Vagina (tissue), 2 donors: ENCODE results near the gene MAMDC2. TPM values are rescaled to one million over a fixed set of nuclear protein-coding genes. Genes with fewer than 3 reads are reported as not detected.

Experiments
- DNase-seq, 2 donors: peaks; one replicate each; pipeline ENCODE4 v3.0.0-alpha.2; 2017; ENCODE audit errors: extremely low spot score in 2 of 2
- H3K27ac ChIP-seq: fragments of 200-600 bp; sonication (generic); one replicate; pipeline ENCODE4 v1.5.1; 2019
- H3K27me3 ChIP-seq: fragments of 200-600 bp; sonication (generic); one replicate; pipeline ENCODE4 v1.5.1; 2019
- H3K36me3 ChIP-seq, 2 donors: fragments of 200-600 bp; sonication (generic); one replicate each; pipeline ENCODE4 v1.5.1; 2017 to 2019
- H3K4me1 ChIP-seq: fragments of 200-600 bp; sonication (generic); one replicate; pipeline ENCODE4 v1.5.1; 2019
- H3K4me3 ChIP-seq, 2 donors: fragments of 200-600 bp; sonication (generic); 1 replicate in 1 of 2; 2 replicates in 1 of 2; pipeline ENCODE4 v1.5.1; 2016 to 2019
- H3K9me3 ChIP-seq: fragments of 200-600 bp; sonication (generic); one replicate; pipeline ENCODE4 v1.5.1; 2019
- POLR2A ChIP-seq, 2 donors: fragments of 450-650 bp; IDR thresholded peaks; one replicate each; pipeline ENCODE4 v1.6.1; 2017; ENCODE audit warnings: antibody characterized with exemption in 2 of 2, mild to moderate bottlenecking in 2 of 2, moderate library complexity in 2 of 2
- POLR2AphosphoS5 ChIP-seq, 2 donors: sonication (generic); formaldehyde crosslinking; IDR thresholded peaks; one replicate each; pipeline ENCODE4 v1.9.0; 2017; ENCODE audit warnings: antibody characterized with exemption in 2 of 2, mild to moderate bottlenecking in 2 of 2, low read depth in 1 of 2; ENCODE audit not compliant: insufficient read depth in 1 of 2
- intact Hi-C: fragments of 100-400 bp; cut with DNase I; formaldehyde crosslinking; loops from one replicate; pipeline ENCODE4 v1.15.1; 2023
- small RNA-seq: library from RNA; depleted of rRNA; stranded (forward); fragments of <200 nt; gene quantifications from one replicate; pipeline ENCODE3, GENCODE V24; 2016
- total RNA-seq: library from RNA; depleted of rRNA; stranded (reverse); fragments of >200 nt; gene quantifications from one replicate; pipeline ENCODE4 v1.2.3, GENCODE V29; 2016
- TF ChIP-seq, protein P1 (sequence below), 3 experiments: fragments of 450-650 bp in 2 of 3; fragments of 200-600 bp in 1 of 3; sonication (generic) in 1 of 3; IDR thresholded peaks; one replicate each; pipeline ENCODE4 v1.5.1; 2017 to 2019; ENCODE audit warnings: antibody characterized with exemption in 3 of 3, mild to moderate bottlenecking in 2 of 3, moderate library complexity in 2 of 3

MAMDC2 gene
- total RNA-seq, 1 donor from 2014 or later: 38.5 TPM

GRCh38 chr9:70261131-70261870, 217.7 kb downstream of the MAMDC2 start:
- no peaks in the 10 kb centered on the region for H3K27me3 ChIP-seq
- intact Hi-C loops: no loop called here
- H3K9me3 ChIP-seq: no peaks in the 10 kb centered on the region
- H3K36me3 ChIP-seq: peaks cover 0 to 18% of the 10 kb centered on the region in 2 donors
- TF ChIP-seq POLR2AphosphoS5 (IDR thresholded peaks at IDR 0.05; ENCODE audit: insufficient read depth in 1 of 2, low read depth in 1 of 2) (peak in 1 of 2 donors; percentile 27), POLR2A (IDR thresholded peaks at IDR 0.05) (no peak)
- DNase-seq: no peak
- H3K4me1 ChIP-seq: peaks cover 65% of the 10 kb centered on the region
- no peak overlapping the region for H3K4me3 ChIP-seq
- H3K27ac ChIP-seq: no peak overlapping the region

DNA sequence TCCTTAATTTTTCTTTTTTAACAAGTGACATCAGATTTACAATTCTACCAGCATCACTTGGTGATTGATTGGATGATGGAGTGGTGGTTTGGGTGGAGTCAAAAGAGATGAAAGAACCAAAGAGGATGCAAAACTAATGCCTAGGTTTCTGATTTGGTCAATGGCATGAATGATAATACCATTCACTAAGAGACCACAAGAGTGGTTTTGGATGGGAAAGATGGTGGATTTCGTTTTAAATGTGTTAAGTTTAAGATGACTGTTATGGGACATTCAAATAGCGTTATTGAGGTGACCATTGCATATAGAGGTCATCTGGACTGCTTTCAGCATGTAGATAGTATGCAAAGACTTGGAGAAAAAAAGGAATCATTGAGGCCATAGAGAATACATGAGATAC, 218.7 kb downstream of the MAMDC2 start:
- Histone ChIP-seq H3K27me3 (no peaks in the 10 kb centered on the region), H3K9me3 (no peaks in the 10 kb centered on the region), H3K36me3 (peaks cover 0 to 26% of the 10 kb centered on the region in 2 donors), H3K27ac (no peak overlapping the region), H3K4me3 (no peak overlapping the region), H3K4me1 (peaks cover 55% of the 10 kb centered on the region)
- no peak for DNase-seq
- intact Hi-C loops: no loop called here
- TF ChIP-seq POLR2A (IDR thresholded peaks at IDR 0.05): no peak
- no peak for TF ChIP-seq POLR2AphosphoS5 (IDR thresholded peaks at IDR 0.05; ENCODE audit: insufficient read depth in 1 of 2, low read depth in 1 of 2)
- TF ChIP-seq, protein P1, sequence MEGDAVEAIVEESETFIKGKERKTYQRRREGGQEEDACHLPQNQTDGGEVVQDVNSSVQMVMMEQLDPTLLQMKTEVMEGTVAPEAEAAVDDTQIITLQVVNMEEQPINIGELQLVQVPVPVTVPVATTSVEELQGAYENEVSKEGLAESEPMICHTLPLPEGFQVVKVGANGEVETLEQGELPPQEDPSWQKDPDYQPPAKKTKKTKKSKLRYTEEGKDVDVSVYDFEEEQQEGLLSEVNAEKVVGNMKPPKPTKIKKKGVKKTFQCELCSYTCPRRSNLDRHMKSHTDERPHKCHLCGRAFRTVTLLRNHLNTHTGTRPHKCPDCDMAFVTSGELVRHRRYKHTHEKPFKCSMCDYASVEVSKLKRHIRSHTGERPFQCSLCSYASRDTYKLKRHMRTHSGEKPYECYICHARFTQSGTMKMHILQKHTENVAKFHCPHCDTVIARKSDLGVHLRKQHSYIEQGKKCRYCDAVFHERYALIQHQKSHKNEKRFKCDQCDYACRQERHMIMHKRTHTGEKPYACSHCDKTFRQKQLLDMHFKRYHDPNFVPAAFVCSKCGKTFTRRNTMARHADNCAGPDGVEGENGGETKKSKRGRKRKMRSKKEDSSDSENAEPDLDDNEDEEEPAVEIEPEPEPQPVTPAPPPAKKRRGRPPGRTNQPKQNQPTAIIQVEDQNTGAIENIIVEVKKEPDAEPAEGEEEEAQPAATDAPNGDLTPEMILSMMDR (IDR thresholded peaks at IDR 0.05): no peak

DNA sequence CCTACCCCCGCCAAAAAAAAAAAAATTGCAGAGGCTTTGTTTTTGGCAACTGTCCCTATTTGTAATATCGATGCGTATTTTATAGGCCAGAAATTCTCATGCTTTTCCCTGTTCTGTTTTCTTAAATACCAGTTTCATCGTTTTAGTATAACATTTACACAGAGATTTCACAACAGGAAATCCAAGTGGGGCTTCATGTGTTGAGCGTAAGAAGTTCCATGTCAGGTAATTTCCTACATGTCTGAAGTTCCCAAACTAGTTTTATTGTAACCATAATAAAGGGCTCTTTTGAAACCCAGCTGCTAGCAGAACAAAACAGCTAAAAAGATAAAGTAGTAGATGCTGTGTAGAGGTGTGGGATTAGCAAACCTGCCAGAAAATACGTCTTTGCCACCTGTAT, 219.3 kb downstream of the MAMDC2 start:
- Histone ChIP-seq H3K27me3 (no peaks in the 10 kb centered on the region), H3K4me3 (peak overlapping the region in 1 of 2 donors; percentile 9), H3K9me3 (no peaks in the 10 kb centered on the region), H3K4me1 (peaks cover 49% of the 10 kb centered on the region), H3K27ac (no peak overlapping the region), H3K36me3 (peaks cover 0 to 30% of the 10 kb centered on the region in 2 donors)
- TF ChIP-seq POLR2AphosphoS5 (IDR thresholded peaks at IDR 0.05; ENCODE audit: insufficient read depth in 1 of 2, low read depth in 1 of 2) (no peak), POLR2A (IDR thresholded peaks at IDR 0.05) (no peak)
- TF ChIP-seq, protein P1 (IDR thresholded peaks at IDR 0.05): no peak
- intact Hi-C loops: no loop called here
- DNase-seq: no peak

DNA sequence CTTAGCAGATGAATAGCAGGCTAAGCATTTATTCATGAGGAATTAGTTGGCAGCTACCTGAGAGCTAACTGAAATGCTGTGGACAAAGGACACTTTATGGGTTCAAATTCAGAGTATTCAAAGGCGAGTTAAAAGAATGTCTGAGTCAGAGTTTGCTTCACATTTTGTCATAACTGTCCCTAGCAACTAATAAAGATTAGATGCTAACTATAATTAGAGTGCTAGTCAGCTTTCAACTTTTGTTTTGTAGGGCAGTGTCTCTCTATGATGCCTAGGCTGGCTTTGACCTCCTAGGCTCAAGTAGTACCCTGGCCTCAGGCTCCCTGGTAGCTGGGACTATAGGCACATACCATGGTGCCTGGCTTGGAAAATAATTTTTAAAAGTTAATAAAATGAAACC, 219.8 kb downstream of the MAMDC2 start:
- TF ChIP-seq, protein P1 (IDR thresholded peaks at IDR 0.05): no peak
- TF ChIP-seq POLR2AphosphoS5 (IDR thresholded peaks at IDR 0.05; ENCODE audit: insufficient read depth in 1 of 2, low read depth in 1 of 2): no peak
- TF ChIP-seq POLR2A (IDR thresholded peaks at IDR 0.05): no peak
- H3K9me3 ChIP-seq: no peaks in the 10 kb centered on the region
- intact Hi-C loops: no loop called here
- H3K27ac ChIP-seq: no peak overlapping the region
- H3K36me3 ChIP-seq: peaks cover 0 to 30% of the 10 kb centered on the region in 2 donors
- H3K4me3 ChIP-seq: peak overlapping the region in 1 of 2 donors; percentile 9
- H3K27me3 ChIP-seq: no peaks in the 10 kb centered on the region
- no peak for DNase-seq
- peaks cover 46% of the 10 kb centered on the region for H3K4me1 ChIP-seq

Small RNA genes within 50 kb of the gene (small RNA-seq; reads per million reads assigned to genes)
- 0.52 reads per million for gene RNU2-5P

Other genes with a start within 250 kb of the MAMDC2 start
- not detected for gene CFAP95, start 223.0 kb upstream of the MAMDC2 start, total RNA-seq
- gene SMC5, start 215.1 kb downstream of the MAMDC2 start, total RNA-seq: 29.7 TPM